GM18951 (cell line): ENCODE data around the gene COTL1.
A peak's percentile ranks its signal among the peaks of the same experiment; 100 is the strongest.

Experiments
- POLR2A ChIP-seq: IDR thresholded peaks from 4 replicates; pipeline ENCODE4 v1.6.1; 2011; ENCODE audit warnings: mild to moderate bottlenecking; ENCODE audit not compliant: insufficient read length, insufficient read depth; ENCODE audit errors: extremely low read depth
- in situ Hi-C: fragments of 300-500 bp; cut with MboI; formaldehyde crosslinking; loops from one replicate; pipeline ENCODE4 v1.12.0; 2022; ENCODE audit warnings: low sequenced_read_pairs, mixed read lengths, inconsistent platforms; ENCODE audit not compliant: unreplicated experiment

The COTL1 gene

GRCh38 chr16:84593825-84594724 lies 23.8 kb downstream of the COTL1 start:
- in situ Hi-C loops = no loop called here
- TF ChIP-seq POLR2A = peak; percentile 54

GRCh38 chr16:84592718-84593117 lies 25.2 kb downstream of the COTL1 start:
- TF ChIP-seq POLR2A = no peak
- in situ Hi-C loops = no loop called here

- TF ChIP-seq POLR2A = no peak
- in situ Hi-C loops = no loop called here
These were observed 27.7 kb downstream of the COTL1 start for GRCh38 chr16:84589975-84590719.

GRCh38 chr16:84588991-84589390 lies 28.9 kb downstream of the COTL1 start:
- in situ Hi-C loops = no loop called here

GRCh38 chr16:84585886-84586285 lies 32.0 kb downstream of the COTL1 start:
- in situ Hi-C loops = no loop called here
- no peak for TF ChIP-seq POLR2A

More at GRCh38 chr16:84588991-84589390, 28.9 kb downstream of the COTL1 start:
- TF ChIP-seq POLR2A = no peak

- no peak for TF ChIP-seq POLR2A
- in situ Hi-C loops = no loop called here
These were observed 32.4 kb downstream of the COTL1 start for GRCh38 chr16:84585467-84585866.

- in situ Hi-C loops = no loop called here
- TF ChIP-seq POLR2A = no peak
These were observed 33.2 kb downstream of the COTL1 start for GRCh38 chr16:84584678-84585077.

GRCh38 chr16:84583995-84584394 lies 33.9 kb downstream of the COTL1 start:
- in situ Hi-C loops = no loop called here

GRCh38 chr16:84582958-84583516 lies 34.8 kb downstream of the COTL1 start:
- TF ChIP-seq POLR2A = no peak
- in situ Hi-C loops = no loop called here

More at GRCh38 chr16:84583995-84584394, 33.9 kb downstream of the COTL1 start:
- TF ChIP-seq POLR2A = no peak

- in situ Hi-C loops = no loop called here
- TF ChIP-seq POLR2A = no peak
These were observed 36.7 kb downstream of the COTL1 start for GRCh38 chr16:84581158-84581557.

GRCh38 chr16:84579936-84580335 lies 37.9 kb downstream of the COTL1 start:
- no peak for TF ChIP-seq POLR2A
- in situ Hi-C loops = no loop called here

- no peak for TF ChIP-seq POLR2A
- in situ Hi-C loops = no loop called here
These were observed 39.2 kb downstream of the COTL1 start for GRCh38 chr16:84578538-84579126.

- no peak for TF ChIP-seq POLR2A
- in situ Hi-C loops = no loop called here
These were observed 40.7 kb downstream of the COTL1 start for GRCh38 chr16:84577034-84577803.

GRCh38 chr16:84575914-84576313 lies 42.0 kb downstream of the COTL1 start:
- TF ChIP-seq POLR2A = no peak
- in situ Hi-C loops = no loop called here
